T-helper 9 cell (primary cell): ENCODE results near the gene KLK13.

Experiments
- DNase-seq: peaks from one replicate; pipeline ENCODE4 v3.0.0-alpha.2; 2020

The KLK13 gene

GRCh38 chr19:51060336-51060735 is 4.6 kb downstream of the KLK13 start:
- DNase-seq, result no peak

GRCh38 chr19:51059715-51060114 is 5.2 kb downstream of the KLK13 start:
- no peak for DNase-seq

- DNase-seq, result no peak
These were observed 9.0 kb downstream of the KLK13 start for GRCh38 chr19:51055866-51056265.

- DNase-seq, result no peak
These were observed 17.9 kb downstream of the KLK13 start for GRCh38 chr19:51047031-51047335.

GRCh38 chr19:51044327-51044726 is 20.6 kb downstream of the KLK13 start:
- no peak for DNase-seq

GRCh38 chr19:51043497-51043896 is 21.4 kb downstream of the KLK13 start:
- no peak for DNase-seq

GRCh38 chr19:51040151-51040550 is 24.7 kb downstream of the KLK13 start:
- DNase-seq, result no peak

- DNase-seq, result no peak
These were observed 28.4 kb downstream of the KLK13 start for GRCh38 chr19:51036519-51036918.

- no peak for DNase-seq
These were observed 30.2 kb downstream of the KLK13 start, which contains the start of gene KLK12 for GRCh38 chr19:51034704-51035103. TSS of gene KLK12 (minus strand) at chr19:51035002. CDS start at chr19:51034621, 381 bp downstream.

GRCh38 chr19:51031880-51032225 is 33.0 kb downstream of the KLK13 start:
- DNase-seq, result no peak

GRCh38 chr19:51031220-51031879 is 33.5 kb downstream of the KLK13 start:
- no peak for DNase-seq

GRCh38 chr19:51030631-51031030 is 34.3 kb downstream of the KLK13 start:
- no peak for DNase-seq

- DNase-seq, result no peak
These were observed 35.2 kb downstream of the KLK13 start for GRCh38 chr19:51029718-51030117.

GRCh38 chr19:51027873-51028272 is 37.0 kb downstream of the KLK13 start:
- DNase-seq, result no peak

GRCh38 chr19:51027126-51027806 is 37.6 kb downstream of the KLK13 start:
- DNase-seq, result no peak

- no peak for DNase-seq
These were observed 38.4 kb downstream of the KLK13 start, which contains the start of gene KLK11 for GRCh38 chr19:51026554-51026831. TSS of gene KLK11 (minus strand) at chr19:51026616. CDS start at chr19:51025631, 985 bp downstream.

- DNase-seq, result no peak
These were observed 38.9 kb downstream of the KLK13 start for GRCh38 chr19:51025809-51026553.

- no peak for DNase-seq
These were observed 39.5 kb downstream of the KLK13 start for GRCh38 chr19:51025401-51025800.

GRCh38 chr19:51024924-51025323 is 40.0 kb downstream of the KLK13 start:
- DNase-seq, result no peak

- no peak for DNase-seq
These were observed 40.9 kb downstream of the KLK13 start for GRCh38 chr19:51023946-51024345.

- DNase-seq, result no peak
These were observed 42.4 kb downstream of the KLK13 start for GRCh38 chr19:51022526-51022925.

- DNase-seq, result no peak
These were observed 43.8 kb downstream of the KLK13 start for GRCh38 chr19:51020988-51021651.

- DNase-seq, result no peak
These were observed 45.4 kb downstream of the KLK13 start, which contains the start of gene KLK10 for GRCh38 chr19:51019544-51019925. TSS of gene KLK10 (minus strand) at chr19:51019709. CDS start at chr19:51019130, 579 bp downstream.
